ENCODE data around the gene CREBRF.
A peak's percentile ranks its signal among the peaks of the same experiment; 100 is the strongest.
"Not testable (repeated sequence)": the region's sequence is repeated elsewhere in the genome, so short reads cannot be mapped to it uniquely, and the experiment has no call there.

Gene CREBRF

DNA sequence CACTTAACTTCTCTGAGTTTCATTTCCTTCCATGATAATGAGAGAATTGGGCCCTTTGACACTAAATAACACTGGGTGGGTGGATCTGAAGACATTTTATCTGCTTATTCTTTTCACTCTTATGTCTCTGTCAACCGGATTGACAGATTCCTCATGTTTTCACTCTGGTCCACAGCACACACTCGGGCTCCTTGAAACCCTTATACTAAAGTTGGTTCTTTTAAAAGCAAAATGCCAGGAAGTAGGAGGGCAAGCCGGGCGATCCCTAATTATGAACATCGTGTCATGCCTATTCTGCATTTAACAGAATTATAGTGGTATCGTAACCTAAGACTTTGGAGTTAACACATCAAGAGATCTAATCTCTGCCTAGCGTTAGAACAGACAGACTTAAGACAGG is 28.2 kb upstream of the CREBRF start:
- H3K36me3 Mint-ChIP-seq (ENCODE audit: low read depth): peaks cover 20% of the 10 kb centered on the region
- H3K4me3 Mint-ChIP-seq: no peak overlapping the region
- no peaks in the 10 kb centered on the region for H3K27me3 Mint-ChIP-seq
- H3K27ac Mint-ChIP-seq: peak overlapping the region; percentile 0
- no peaks in the 10 kb centered on the region for H3K9me3 Mint-ChIP-seq
- peaks cover 3% of the 10 kb centered on the region for H3K4me1 Mint-ChIP-seq (ENCODE audit: low read depth)

DNA sequence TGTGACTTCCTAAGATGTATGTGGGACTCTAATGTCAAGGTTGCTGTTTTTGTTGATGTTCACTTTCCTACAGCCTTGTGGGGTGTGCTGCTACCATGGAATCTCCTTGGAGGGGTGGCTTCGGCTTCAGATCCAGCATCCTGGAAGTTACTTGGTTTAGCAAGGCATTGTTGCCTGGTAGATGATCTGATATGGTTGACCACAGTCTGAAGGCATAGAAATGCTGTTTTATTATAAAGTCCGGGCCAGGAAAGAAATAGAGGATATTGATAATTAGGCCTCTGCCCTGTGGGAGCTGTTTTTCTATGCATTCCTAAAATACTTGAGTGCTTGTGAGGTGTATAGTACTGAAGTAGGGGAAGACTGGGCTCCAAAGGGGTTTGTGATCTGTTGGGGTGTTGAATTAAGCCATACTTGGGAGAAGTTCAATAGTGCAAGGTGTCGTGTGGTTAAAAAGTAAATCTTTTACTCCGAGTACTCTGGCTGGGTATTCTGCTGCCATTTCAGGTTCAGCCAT is 27.3 kb upstream of the CREBRF start:
- peaks cover 13% of the 10 kb centered on the region for H3K36me3 Mint-ChIP-seq (ENCODE audit: low read depth)
- no peaks in the 10 kb centered on the region for H3K27me3 Mint-ChIP-seq
- no peaks in the 10 kb centered on the region for H3K9me3 Mint-ChIP-seq
- H3K4me1 Mint-ChIP-seq (ENCODE audit: low read depth): peaks cover 4% of the 10 kb centered on the region
- no peak overlapping the region for H3K27ac Mint-ChIP-seq
- H3K4me3 Mint-ChIP-seq: no peak overlapping the region

- peaks cover 10% of the 10 kb centered on the region for H3K4me1 Mint-ChIP-seq (ENCODE audit: low read depth)
- no peak overlapping the region for H3K27ac Mint-ChIP-seq
- no peaks in the 10 kb centered on the region for H3K27me3 Mint-ChIP-seq
- peaks cover 16% of the 10 kb centered on the region for H3K36me3 Mint-ChIP-seq (ENCODE audit: low read depth)
- H3K9me3 Mint-ChIP-seq: no peaks in the 10 kb centered on the region
- H3K4me3 Mint-ChIP-seq: no peak overlapping the region
Observed at GRCh38 chr5:173029499-173029921, 26.6 kb upstream of the CREBRF start.

- Mint-ChIP-seq H3K36me3 (ENCODE audit: low read depth) (peaks cover 28% of the 10 kb centered on the region), H3K4me1 (ENCODE audit: low read depth) (peaks cover 36% of the 10 kb centered on the region)
- H3K4me3 Mint-ChIP-seq, H3K27me3 Mint-ChIP-seq, H3K9me3 Mint-ChIP-seq, H3K27ac Mint-ChIP-seq: not testable (repeated sequence)
Observed at GRCh38 chr5:173032096-173032495, 24.1 kb upstream of the CREBRF start.

DNA sequence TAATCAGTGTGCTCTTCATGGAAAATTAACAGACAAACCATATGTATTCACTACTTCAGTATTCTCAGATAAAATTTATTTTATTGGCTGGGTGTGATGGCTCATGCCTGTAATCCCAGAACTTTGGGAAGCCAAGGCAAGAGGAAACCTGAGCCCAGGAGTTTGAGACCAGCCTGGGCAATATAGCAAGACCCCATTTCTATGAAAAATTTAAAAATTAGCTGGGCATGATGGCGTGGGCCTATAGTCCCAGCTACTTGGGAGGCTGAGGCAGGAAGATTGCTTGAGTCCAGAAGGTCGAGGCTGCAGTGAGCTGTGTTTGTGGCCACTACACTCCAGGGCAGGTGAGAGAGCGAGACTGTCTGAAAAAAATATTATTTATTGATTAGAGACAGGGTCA is 23.4 kb upstream of the CREBRF start:
- no peak overlapping the region for H3K4me3 Mint-ChIP-seq

GRCh38 chr5:173033923-173034322 is 22.2 kb upstream of the CREBRF start:
- Mint-ChIP-seq H3K4me3 (no peak overlapping the region), H3K27ac (peak overlapping the region; percentile 77), H3K9me3 (no peaks in the 10 kb centered on the region), H3K36me3 (ENCODE audit: low read depth) (peaks cover 31% of the 10 kb centered on the region), H3K27me3 (no peaks in the 10 kb centered on the region), H3K4me1 (ENCODE audit: low read depth) (peaks cover 49% of the 10 kb centered on the region)

More for the DNA sequence above, 23.4 kb upstream of the CREBRF start:
- Mint-ChIP-seq H3K27ac (no peak overlapping the region), H3K36me3 (ENCODE audit: low read depth) (peaks cover 31% of the 10 kb centered on the region), H3K4me1 (ENCODE audit: low read depth) (peaks cover 42% of the 10 kb centered on the region), H3K27me3 (no peaks in the 10 kb centered on the region), H3K9me3 (no peaks in the 10 kb centered on the region)

DNA sequence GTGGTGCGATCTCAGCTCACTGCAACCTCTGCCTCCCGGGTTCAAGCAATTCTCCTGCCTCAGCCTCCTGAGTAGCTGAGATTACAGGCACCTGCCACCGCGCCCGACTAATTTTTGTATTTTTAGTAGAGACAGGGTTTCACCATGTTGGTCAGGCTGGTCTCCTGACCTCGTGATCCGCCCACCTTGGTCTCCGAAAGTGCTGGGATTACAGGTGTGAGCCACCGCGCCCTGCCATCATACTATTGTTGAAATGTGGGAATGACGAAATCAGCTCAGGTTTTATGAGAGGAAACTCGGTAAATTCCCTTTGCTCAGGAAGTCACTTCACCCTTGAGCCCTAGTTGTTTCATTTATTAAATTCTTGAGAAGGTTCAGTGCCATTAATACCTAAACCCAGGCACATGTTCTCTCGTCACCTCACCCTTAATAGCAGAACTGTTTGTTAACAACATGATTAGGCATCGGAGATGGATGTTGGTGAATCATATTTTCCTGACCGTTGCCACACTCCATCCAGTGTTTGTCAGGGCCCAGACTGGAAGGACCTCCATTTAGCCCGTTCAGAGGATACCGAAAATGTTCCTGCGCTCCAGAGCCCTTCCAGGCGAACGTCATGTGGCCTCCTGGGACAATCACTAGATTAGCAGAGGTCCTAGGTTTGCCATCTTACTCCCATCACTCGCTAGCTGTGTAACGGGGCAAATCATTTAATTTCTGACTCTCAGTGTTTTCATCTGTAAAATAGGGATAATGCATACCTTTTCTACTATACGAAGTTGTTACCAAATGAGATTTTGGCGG is 20.0 kb upstream of the CREBRF start:
- Mint-ChIP-seq H3K9me3 (no peaks in the 10 kb centered on the region), H3K4me1 (ENCODE audit: low read depth) (peaks cover 61% of the 10 kb centered on the region), H3K27me3 (no peaks in the 10 kb centered on the region), H3K36me3 (ENCODE audit: low read depth) (peaks cover 37% of the 10 kb centered on the region), H3K4me3 (peak overlapping the region; percentile 80), H3K27ac (peak overlapping the region; percentile 96)

DNA sequence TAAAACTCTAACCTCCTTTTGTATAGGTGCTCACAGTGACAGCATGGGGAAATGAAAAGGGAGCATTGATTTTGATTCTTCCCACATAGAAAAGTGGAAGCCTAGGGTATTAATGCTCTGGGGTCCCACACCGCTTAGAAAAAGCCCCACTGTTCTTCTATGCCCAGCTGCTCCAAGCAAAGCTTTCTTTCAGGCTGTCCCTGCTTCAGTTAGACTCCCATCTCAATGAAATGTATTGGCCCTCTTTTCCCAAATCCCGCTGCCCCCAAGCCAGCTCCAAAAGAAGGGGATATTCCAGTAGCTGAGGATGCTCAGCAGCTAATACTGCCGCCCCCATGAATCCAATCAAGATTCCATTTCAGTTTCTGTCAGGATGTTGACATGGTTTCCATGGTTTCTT is 17.0 kb upstream of the CREBRF start:
- H3K4me1 Mint-ChIP-seq (ENCODE audit: low read depth): peaks cover 54% of the 10 kb centered on the region
- H3K27ac Mint-ChIP-seq: peak overlapping the region; percentile 48
- no peaks in the 10 kb centered on the region for H3K27me3 Mint-ChIP-seq
- H3K4me3 Mint-ChIP-seq: no peak overlapping the region
- peaks cover 35% of the 10 kb centered on the region for H3K36me3 Mint-ChIP-seq (ENCODE audit: low read depth)
- no peaks in the 10 kb centered on the region for H3K9me3 Mint-ChIP-seq

DNA sequence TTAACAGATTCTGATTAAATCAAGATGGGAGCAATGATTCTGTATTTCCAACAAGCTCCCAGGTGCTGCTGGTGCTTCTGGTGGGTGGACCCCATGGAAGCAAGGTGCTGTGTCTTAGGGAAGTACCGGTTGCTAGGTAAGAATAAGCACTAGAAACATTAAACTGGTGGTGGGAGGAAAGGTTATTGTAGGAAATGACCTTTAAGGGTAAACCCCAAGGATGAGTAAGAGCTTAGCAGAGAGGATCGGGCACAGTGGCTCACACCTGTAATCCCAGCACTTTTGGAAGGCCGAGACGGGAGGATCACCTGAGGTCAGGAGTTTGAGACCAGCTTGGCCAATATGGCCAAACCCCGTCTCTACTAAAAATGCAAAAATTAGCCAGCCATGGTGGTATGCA is 16.2 kb upstream of the CREBRF start:
- no peaks in the 10 kb centered on the region for H3K9me3 Mint-ChIP-seq
- no peak overlapping the region for H3K27ac Mint-ChIP-seq
- H3K36me3 Mint-ChIP-seq (ENCODE audit: low read depth): peaks cover 27% of the 10 kb centered on the region
- H3K27me3 Mint-ChIP-seq: no peaks in the 10 kb centered on the region
- H3K4me1 Mint-ChIP-seq (ENCODE audit: low read depth): peaks cover 46% of the 10 kb centered on the region
- H3K4me3 Mint-ChIP-seq: no peak overlapping the region

DNA sequence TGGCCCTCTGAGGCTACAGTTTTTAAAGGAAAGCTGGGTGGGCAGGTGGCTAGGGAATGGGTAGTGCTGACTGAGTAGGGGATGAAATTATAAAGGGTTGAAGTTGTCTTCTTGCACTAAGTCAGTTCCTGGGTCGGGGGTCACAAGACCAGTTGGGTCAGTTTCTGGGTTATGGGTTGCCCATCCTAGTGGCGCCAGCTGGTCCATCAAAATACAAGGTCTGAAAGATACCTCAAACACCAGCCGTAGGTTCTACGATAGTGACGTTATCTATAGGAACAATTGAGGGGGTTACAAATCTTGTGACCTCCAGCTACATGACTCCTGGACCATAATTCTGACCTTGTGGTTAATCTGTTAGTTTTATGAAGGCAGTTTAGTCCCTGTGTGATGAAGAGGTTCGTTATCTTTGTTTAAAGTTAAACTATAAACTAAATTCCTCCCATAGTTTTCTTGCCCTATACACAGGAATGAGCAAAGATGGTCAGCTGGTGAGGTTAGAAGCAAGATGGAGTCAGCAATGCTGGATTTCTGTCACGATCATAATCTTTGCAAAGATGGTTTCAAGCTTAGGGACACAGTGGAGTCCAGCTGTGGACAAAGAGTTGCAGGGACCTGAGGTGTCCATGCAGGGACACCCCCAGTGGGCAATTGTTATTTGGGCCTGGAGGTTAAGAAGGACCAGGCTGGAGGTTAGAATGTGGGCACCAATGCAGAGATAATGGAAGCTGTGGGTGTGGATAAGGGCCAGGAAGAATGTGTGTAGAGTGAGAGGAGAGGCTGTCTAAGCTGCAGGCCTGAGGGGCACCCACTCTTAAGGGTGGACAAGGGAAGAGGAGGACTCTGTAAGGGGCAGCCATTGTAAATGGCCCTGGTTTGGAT is 14.0 kb upstream of the CREBRF start:
- H3K27me3 Mint-ChIP-seq: no peaks in the 10 kb centered on the region
- no peak overlapping the region for H3K27ac Mint-ChIP-seq
- peaks cover 25% of the 10 kb centered on the region for H3K4me1 Mint-ChIP-seq (ENCODE audit: low read depth)
- no peaks in the 10 kb centered on the region for H3K9me3 Mint-ChIP-seq
- H3K36me3 Mint-ChIP-seq (ENCODE audit: low read depth): peaks cover 9% of the 10 kb centered on the region
- H3K4me3 Mint-ChIP-seq: no peak overlapping the region

DNA sequence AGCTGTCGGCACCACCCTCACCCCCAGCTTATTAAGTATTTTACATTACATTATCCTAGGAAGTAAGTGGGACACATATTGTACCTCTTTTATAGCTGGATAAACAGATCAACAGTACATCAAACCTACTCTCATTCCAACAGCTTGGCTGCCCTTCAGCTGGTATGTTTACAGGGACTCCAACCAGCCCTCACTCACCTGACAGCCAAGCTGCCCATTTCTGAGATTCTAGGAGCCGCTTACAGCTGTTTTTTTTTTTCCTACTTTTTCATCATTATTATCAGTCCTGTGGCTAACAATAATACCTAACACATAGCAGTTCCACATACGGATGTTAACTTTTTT is 13.4 kb upstream of the CREBRF start:
- H3K27ac Mint-ChIP-seq: no peak overlapping the region
- H3K4me1 Mint-ChIP-seq (ENCODE audit: low read depth): peaks cover 20% of the 10 kb centered on the region
- H3K27me3 Mint-ChIP-seq: no peaks in the 10 kb centered on the region
- H3K4me3 Mint-ChIP-seq: no peak overlapping the region
- H3K36me3 Mint-ChIP-seq (ENCODE audit: low read depth): peaks cover 6% of the 10 kb centered on the region
- H3K9me3 Mint-ChIP-seq: no peaks in the 10 kb centered on the region

DNA sequence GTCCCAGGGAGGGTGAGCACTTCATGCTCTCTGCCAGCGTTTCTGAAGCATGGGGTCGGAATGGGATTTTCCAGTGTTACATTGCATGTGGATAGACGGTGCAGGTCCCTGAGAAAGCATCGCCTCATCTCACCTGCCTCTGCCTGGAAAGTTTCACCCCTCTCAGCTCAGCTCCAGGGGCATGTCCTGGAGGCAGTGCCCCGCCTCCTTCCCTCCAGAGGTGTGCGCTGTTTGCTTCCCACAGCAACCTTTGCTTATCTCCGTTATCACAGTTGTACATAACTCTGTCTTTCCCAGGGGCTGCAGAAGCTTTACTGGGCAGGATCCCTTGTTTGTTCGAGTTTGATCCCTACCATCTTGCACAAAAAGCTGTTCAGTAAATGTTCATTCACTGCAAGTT is 10.7 kb upstream of the CREBRF start:
- no peaks in the 10 kb centered on the region for H3K9me3 Mint-ChIP-seq
- H3K4me1 Mint-ChIP-seq (ENCODE audit: low read depth): no peaks in the 10 kb centered on the region

GRCh38 chr5:173047096-173047837 is 8.9 kb upstream of the CREBRF start:
- not testable (repeated sequence) for H3K4me3 Mint-ChIP-seq

More for the DNA sequence above, 10.7 kb upstream of the CREBRF start:
- Mint-ChIP-seq H3K4me3 (no peak overlapping the region), H3K36me3 (ENCODE audit: low read depth) (no peaks in the 10 kb centered on the region), H3K27me3 (no peaks in the 10 kb centered on the region), H3K27ac (no peak overlapping the region)

GRCh38 chr5:173047838-173048105 is 8.4 kb upstream of the CREBRF start:
- H3K9me3 Mint-ChIP-seq: no peaks in the 10 kb centered on the region
- H3K4me1 Mint-ChIP-seq (ENCODE audit: low read depth): no peaks in the 10 kb centered on the region
- no peak overlapping the region for H3K27ac Mint-ChIP-seq
- no peaks in the 10 kb centered on the region for H3K36me3 Mint-ChIP-seq (ENCODE audit: low read depth)
- H3K27me3 Mint-ChIP-seq: no peaks in the 10 kb centered on the region
- no peak overlapping the region for H3K4me3 Mint-ChIP-seq

More at GRCh38 chr5:173047096-173047837, 8.9 kb upstream of the CREBRF start:
- H3K27me3 Mint-ChIP-seq; H3K9me3 Mint-ChIP-seq; H3K4me1 Mint-ChIP-seq (ENCODE audit: low read depth); H3K27ac Mint-ChIP-seq; H3K36me3 Mint-ChIP-seq (ENCODE audit: low read depth): not testable (repeated sequence)

DNA sequence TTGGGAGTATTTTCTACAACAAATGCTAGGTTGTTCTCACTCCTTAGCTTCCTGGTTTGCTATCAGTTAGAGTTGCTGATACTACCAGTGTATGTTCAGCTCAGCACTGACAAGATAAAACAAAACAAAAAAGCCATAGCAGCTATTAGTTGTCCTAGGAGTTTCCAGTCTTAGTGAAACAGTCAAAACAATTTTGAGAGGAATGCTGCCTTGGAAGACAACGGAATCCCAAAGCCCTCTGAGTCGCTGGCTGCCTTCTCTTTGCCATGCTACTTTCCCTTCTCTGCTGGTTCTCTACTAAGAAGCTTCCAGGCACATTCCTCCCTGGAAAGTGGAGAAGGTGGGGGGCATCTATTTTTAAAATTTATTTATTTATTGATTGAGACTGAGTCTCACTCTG is 5.4 kb upstream of the CREBRF start:
- no peak overlapping the region for H3K27ac Mint-ChIP-seq
- no peaks in the 10 kb centered on the region for H3K27me3 Mint-ChIP-seq
- peaks cover 20% of the 10 kb centered on the region for H3K4me1 Mint-ChIP-seq (ENCODE audit: low read depth)
- H3K36me3 Mint-ChIP-seq (ENCODE audit: low read depth): no peaks in the 10 kb centered on the region
- H3K4me3 Mint-ChIP-seq: no peak overlapping the region
- no peaks in the 10 kb centered on the region for H3K9me3 Mint-ChIP-seq

All from stimulated activated naive CD8-positive, alpha-beta T cell treated with anti-CD3 and anti-CD28 coated beads, Interleukin-15, Interleukin-2, amounts not matched to agents 100 ng/mL and 50 ng/mL, for 24 hours (primary cell).